Endothelial cell of umbilical vein (primary cell): ENCODE results near the gene POP7. TPM values are rescaled to one million over a fixed set of nuclear protein-coding genes. Genes with fewer than 3 reads are reported as not detected.
A peak's percentile ranks its signal among the peaks of the same experiment; 100 is the strongest.

ENCODE experiments used
- BruUV-seq: library from RNA; stranded (reverse); fragments of 400-500 nt; replicated peaks from 2 replicates; lab custom pipeline; 2021; lab: Mats Ljungman, UMichigan
- CTCF ChIA-PET: fragments of 300-600, 350-600 bp; sonication (Branson Sonifier 250); formaldehyde crosslinking; loops from one replicate; lab custom pipeline; 2021; ENCODE audit warnings: antibody characterized with exemption, inconsistent platforms; lab: Charles Lee
- POLR2A ChIA-PET: fragments of 300-600, 350-600 bp; sonication (Branson Sonifier 250); formaldehyde crosslinking; loops from one replicate; lab custom pipeline; 2021; ENCODE audit warnings: antibody characterized with exemption, inconsistent platforms; lab: Charles Lee
- DNase-seq: peaks from one replicate; pipeline ENCODE4 v3.0.0-alpha.2; 2011; ENCODE audit warnings: low read depth, low spot score
- FAIRE-seq: peaks from 2 replicates; lab custom pipeline; 2011; peaks lifted over from hg19 to GRCh38; lab: Jason Lieb, UNC
- H2AFZ ChIP-seq: 2 replicates; pipeline ENCODE4 v1.6.0; 2012; ENCODE audit warnings: low read depth, low read length, control low read depth, inconsistent platforms
- H3K27ac ChIP-seq: 2 replicates; pipeline ENCODE4 v1.5.1; 2011; ENCODE audit warnings: low read depth, mild to moderate bottlenecking, control low read depth, low read length, moderate library complexity; ENCODE audit not compliant: insufficient read depth
- H3K27me3 ChIP-seq, 2 experiments: 2 replicates each; pipeline versions ENCODE4 v1.6.0 to v1.6.1; 2011; ENCODE audit warnings: low read length in 2 of 2, mixed read lengths in 1 of 2; ENCODE audit not compliant: control insufficient read depth in 2 of 2, insufficient read depth in 2 of 2
- H3K36me3 ChIP-seq, 2 experiments: 2 replicates in 1 of 2; 3 replicates in 1 of 2; pipeline ENCODE4 v1.5.1; 2011; ENCODE audit warnings: low read length in 2 of 2, mild to moderate bottlenecking in 1 of 2, moderate library complexity in 1 of 2; ENCODE audit not compliant: control insufficient read depth in 2 of 2, insufficient read depth in 2 of 2; ENCODE audit errors: extremely low read depth in 1 of 2
- H3K4me1 ChIP-seq: 3 replicates; pipeline ENCODE4 v1.5.1; 2011; ENCODE audit warnings: mild to moderate bottlenecking, low read length; ENCODE audit not compliant: control insufficient read depth, insufficient read depth; ENCODE audit errors: extremely low read depth
- H3K4me2 ChIP-seq: 2 replicates; pipeline ENCODE4 v1.6.1; 2011; ENCODE audit warnings: low read length, control low read depth, mixed read lengths; ENCODE audit not compliant: insufficient read depth
- H3K4me3 ChIP-seq, 3 experiments: fragments of 200-600 bp in 1 of 3; sonication (generic), shearing (Covaris generic) in 1 of 3; replicated peaks in 1 of 3; 2 replicates each; pipeline ENCODE4 v1.5.1; 2011 to 2016; ENCODE audit warnings: control low read depth in 3 of 3, low read length in 3 of 3, mild to moderate bottlenecking in 2 of 3, inconsistent platforms in 1 of 3, low read depth in 1 of 3, moderate library complexity in 1 of 3; ENCODE audit not compliant: insufficient read depth in 1 of 3
- H3K79me2 ChIP-seq: 2 replicates; pipeline ENCODE4 v1.6.0; 2012; ENCODE audit warnings: low read length, inconsistent platforms; ENCODE audit not compliant: control insufficient read depth, insufficient read depth
- H3K9ac ChIP-seq: replicated peaks from 2 replicates; pipeline ENCODE3; 2011; ENCODE audit warnings: low read length, control low read depth; ENCODE audit not compliant: insufficient read depth; ENCODE audit errors: extremely low read depth
- H3K9me1 ChIP-seq: replicated peaks from 3 replicates; pipeline ENCODE4 v1.6.0; 2011; ENCODE audit warnings: mild to moderate bottlenecking, low read length; ENCODE audit not compliant: control insufficient read depth, insufficient read depth; ENCODE audit errors: extremely low read depth
- H3K9me3 ChIP-seq: replicated peaks from 2 replicates; pipeline ENCODE4 v1.5.1; 2012; ENCODE audit warnings: low read length, inconsistent platforms; ENCODE audit not compliant: control insufficient read depth, insufficient read depth
- H4K20me1 ChIP-seq: replicated peaks from 2 replicates; pipeline ENCODE3; 2011; ENCODE audit warnings: mild to moderate bottlenecking, low read length; ENCODE audit not compliant: control insufficient read depth, insufficient read depth; ENCODE audit errors: extremely low read depth
- EZH2 ChIP-seq: IDR thresholded peaks from 2 replicates; pipeline ENCODE4 v1.6.1; 2012; ENCODE audit warnings: borderline replicate concordance, low read depth, mild to moderate bottlenecking, moderate library complexity, low read length, inconsistent platforms; ENCODE audit not compliant: severe bottlenecking
- FOS ChIP-seq: IDR thresholded peaks from 2 replicates; pipeline ENCODE4 v1.6.1; 2011; ENCODE audit warnings: mild to moderate bottlenecking, low read length, moderate library complexity, borderline replicate concordance; ENCODE audit not compliant: insufficient read depth
- GATA2 ChIP-seq: IDR thresholded peaks from 2 replicates; pipeline ENCODE4 v1.7.0; 2011; ENCODE audit warnings: low read depth, mild to moderate bottlenecking, moderate library complexity, mixed read lengths, low read length; ENCODE audit not compliant: insufficient read length, insufficient read depth
- JUN ChIP-seq: IDR thresholded peaks from 2 replicates; pipeline ENCODE4 v1.6.1; 2011; ENCODE audit warnings: borderline replicate concordance, low read depth; ENCODE audit not compliant: insufficient read length, insufficient read depth
- MYC ChIP-seq: IDR thresholded peaks from one replicate; pipeline ENCODE4 v1.6.1; 2011; ENCODE audit warnings: mild to moderate bottlenecking, low read depth, low read length
- POLR2A ChIP-seq: IDR thresholded peaks from 2 replicates; pipeline ENCODE4 v1.6.1; 2012; ENCODE audit warnings: low read depth, mild to moderate bottlenecking, control low read depth, low read length
- POLR2AphosphoS5 ChIP-seq: IDR thresholded peaks from 2 replicates; pipeline ENCODE4 v1.6.1; 2012; ENCODE audit warnings: low read depth, mild to moderate bottlenecking, control low read depth, low read length, moderate library complexity; ENCODE audit not compliant: insufficient read depth
- dilution Hi-C: fragments of 300-500 bp; cut with MboI; formaldehyde crosslinking; loops from one replicate; pipeline ENCODE4 v1.15.0; 2019; ENCODE audit warnings: low sequenced_read_pairs; ENCODE audit not compliant: extremely low pct_ligation_motif_present
- intact Hi-C: fragments of 100-400 bp; cut with micrococcal nuclease; formaldehyde crosslinking; loops from one replicate; pipeline ENCODE4 v1.10.0; 2022
- polyA plus RNA-seq, 4 experiments: library from polyadenylated mRNA; depleted of rRNA in 3 of 4; stranded (reverse) in 3 of 4; unstranded in 1 of 4; fragments of >200 nt; gene quantifications; 2 replicates each; pipeline versions ENCODE4 v1.2.1 to v1.2.3, GENCODE V29; 2011 to 2012; ENCODE audit warnings: missing spikeins in 1 of 4
- total RNA-seq: library from RNA; stranded (reverse); gene quantifications from 2 replicates; pipeline ENCODE4 v1.2.3, GENCODE V29; 2021
- TF ChIP-seq, protein P1 (sequence below), 2 donors: IDR thresholded peaks; 1 replicate in 1 of 2; 2 replicates in 1 of 2; pipeline ENCODE4 v1.5.1; 2011; ENCODE audit warnings: low read length in 2 of 2, mild to moderate bottlenecking in 2 of 2, moderate library complexity in 2 of 2, control low read depth in 1 of 2, inconsistent platforms in 1 of 2, low read depth in 1 of 2; ENCODE audit not compliant: insufficient read depth in 1 of 2; ENCODE audit errors: extremely low read depth in 1 of 2
- TF ChIP-seq, protein P2 (sequence below): IDR thresholded peaks from 2 replicates; pipeline ENCODE4 v1.6.1; 2011; ENCODE audit not compliant: insufficient read depth, insufficient read length

Gene POP7
- total and polyA plus RNA-seq, 2 donors (not counting 3 experiments of a cell fraction or from before 2014, with no cell fraction given) = 47.4 to 48.8 TPM

DNA sequence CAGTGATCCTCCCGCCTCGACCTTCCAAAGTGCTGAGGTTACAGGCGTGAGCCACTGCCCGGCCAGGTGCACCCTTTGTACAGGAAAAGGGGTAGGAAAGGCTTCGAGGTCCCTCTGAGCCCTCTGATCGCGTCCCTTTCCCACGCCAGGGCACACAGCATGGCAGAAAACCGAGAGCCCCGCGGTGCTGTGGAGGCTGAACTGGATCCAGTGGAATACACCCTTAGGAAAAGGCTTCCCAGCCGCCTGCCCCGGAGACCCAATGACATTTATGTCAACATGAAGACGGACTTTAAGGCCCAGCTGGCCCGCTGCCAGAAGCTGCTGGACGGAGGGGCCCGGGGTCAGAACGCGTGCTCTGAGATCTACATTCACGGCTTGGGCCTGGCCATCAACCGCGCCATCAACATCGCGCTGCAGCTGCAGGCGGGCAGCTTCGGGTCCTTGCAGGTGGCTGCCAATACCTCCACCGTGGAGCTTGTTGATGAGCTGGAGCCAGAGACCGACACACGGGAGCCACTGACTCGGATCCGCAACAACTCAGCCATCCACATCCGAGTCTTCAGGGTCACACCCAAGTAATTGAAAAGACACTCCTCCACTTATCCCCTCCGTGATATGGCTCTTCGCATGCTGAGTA is 871 bp downstream of the POP7 start:
- peaks cover 15% of the 10 kb centered on the region for H3K79me2 ChIP-seq
- FAIRE-seq (peak; percentile 18), DNase-seq (no peak)
- H3K9me1 ChIP-seq = no peaks in the 10 kb centered on the region
- ChIA-PET CTCF (interaction anchor here (1.9 to 3.7 kb wide), 6 partner anchors 20 to 370 kb away, joined by 5 to 134 read pairs (median 14); partner anchors contain the start of genes SLC12A9 and UFSP1), POLR2A (interaction anchor here (1.0 to 1.6 kb wide), 2 partner anchors 90 to 121 kb away, joined by 3 to 9 read pairs; partner anchors contain the start of gene EPHB4)
- peak overlapping the region; percentile 54 to 85 (median 65) for H3K4me3 ChIP-seq
- no peaks in the 10 kb centered on the region for H3K9me3 ChIP-seq
- dilution Hi-C loops (loop anchor here (25.0 kb wide), 1 partner anchor 131 kb away; the partner anchor contains the start of gene EPHB4), intact Hi-C loops (loop anchor here (1.0 kb wide), 1 partner anchor 33 kb away; the partner anchor contains the start of gene GNB2)
- TF ChIP-seq POLR2A (no peak), FOS (no peak), JUN (no peak), MYC (no peak), POLR2AphosphoS5 (no peak), GATA2 (no peak), EZH2 (no peak)
- TF ChIP-seq, protein P1, sequence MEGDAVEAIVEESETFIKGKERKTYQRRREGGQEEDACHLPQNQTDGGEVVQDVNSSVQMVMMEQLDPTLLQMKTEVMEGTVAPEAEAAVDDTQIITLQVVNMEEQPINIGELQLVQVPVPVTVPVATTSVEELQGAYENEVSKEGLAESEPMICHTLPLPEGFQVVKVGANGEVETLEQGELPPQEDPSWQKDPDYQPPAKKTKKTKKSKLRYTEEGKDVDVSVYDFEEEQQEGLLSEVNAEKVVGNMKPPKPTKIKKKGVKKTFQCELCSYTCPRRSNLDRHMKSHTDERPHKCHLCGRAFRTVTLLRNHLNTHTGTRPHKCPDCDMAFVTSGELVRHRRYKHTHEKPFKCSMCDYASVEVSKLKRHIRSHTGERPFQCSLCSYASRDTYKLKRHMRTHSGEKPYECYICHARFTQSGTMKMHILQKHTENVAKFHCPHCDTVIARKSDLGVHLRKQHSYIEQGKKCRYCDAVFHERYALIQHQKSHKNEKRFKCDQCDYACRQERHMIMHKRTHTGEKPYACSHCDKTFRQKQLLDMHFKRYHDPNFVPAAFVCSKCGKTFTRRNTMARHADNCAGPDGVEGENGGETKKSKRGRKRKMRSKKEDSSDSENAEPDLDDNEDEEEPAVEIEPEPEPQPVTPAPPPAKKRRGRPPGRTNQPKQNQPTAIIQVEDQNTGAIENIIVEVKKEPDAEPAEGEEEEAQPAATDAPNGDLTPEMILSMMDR (IDR thresholded peaks at IDR 0.05; ENCODE audit: extremely low read depth in 1 of 2, insufficient read depth in 1 of 2, low read depth in 1 of 2, low read length in 2 of 2) = no peak
- TF ChIP-seq, protein P2, sequence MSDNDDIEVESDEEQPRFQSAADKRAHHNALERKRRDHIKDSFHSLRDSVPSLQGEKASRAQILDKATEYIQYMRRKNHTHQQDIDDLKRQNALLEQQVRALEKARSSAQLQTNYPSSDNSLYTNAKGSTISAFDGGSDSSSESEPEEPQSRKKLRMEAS = no peak
- peaks cover 0 to 4% of the 10 kb centered on the region in 2 experiments for H3K36me3 ChIP-seq
- no peaks in the 10 kb centered on the region for H4K20me1 ChIP-seq
- no peak overlapping the region for H2AFZ ChIP-seq
- peaks cover 1 to 2% of the 10 kb centered on the region in 2 experiments for H3K27me3 ChIP-seq
- H3K9ac ChIP-seq = peak overlapping the region; percentile 87
- peaks cover 12% of the 10 kb centered on the region for H3K4me1 ChIP-seq
- H3K4me2 ChIP-seq = peak overlapping the region; percentile 75
- H3K27ac ChIP-seq = peak overlapping the region; percentile 49
- BruUV-seq = no TSS peak
